Keratinocyte (primary cell): ENCODE measurements around the gene LHPP. TPM values are rescaled to one million over a fixed set of nuclear protein-coding genes. Genes with fewer than 3 reads are reported as not detected.

Source experiments
- DNase-seq: peaks from one replicate; pipeline ENCODE4 v3.0.0-alpha.2; 2011; ENCODE audit warnings: low read depth, missing footprints, low spot score
- FAIRE-seq: peaks from 2 replicates; lab custom pipeline; 2011; peaks lifted over from hg19 to GRCh38; lab: Jason Lieb, UNC
- H2AFZ ChIP-seq: 2 replicates; pipeline ENCODE4 v1.6.0; 2012; ENCODE audit warnings: low read length, control low read depth, inconsistent platforms; ENCODE audit not compliant: control insufficient read depth
- H3K27ac ChIP-seq: 2 replicates; pipeline ENCODE4 v1.5.1; 2011; ENCODE audit warnings: low read length; ENCODE audit not compliant: control insufficient read depth, insufficient read depth
- H3K27me3 ChIP-seq: 3 replicates; pipeline ENCODE4 v1.6.0; 2011; ENCODE audit warnings: low read length; ENCODE audit not compliant: control insufficient read depth, insufficient read depth; ENCODE audit errors: extremely low read depth
- H3K36me3 ChIP-seq, 2 experiments: 2 replicates in 1 of 2; 3 replicates in 1 of 2; pipeline ENCODE4 v1.5.1; 2011; ENCODE audit warnings: low read length in 2 of 2, mild to moderate bottlenecking in 1 of 2; ENCODE audit not compliant: control insufficient read depth in 2 of 2, insufficient read depth in 2 of 2; ENCODE audit errors: extremely low read depth in 1 of 2
- H3K4me1 ChIP-seq: 3 replicates; pipeline ENCODE4 v1.5.1; 2011; ENCODE audit warnings: low read length; ENCODE audit not compliant: control insufficient read depth, insufficient read depth; ENCODE audit errors: extremely low read depth
- H3K4me2 ChIP-seq: 3 replicates; pipeline ENCODE4 v1.6.0; 2011; ENCODE audit warnings: low read depth, low read length; ENCODE audit not compliant: control insufficient read depth, insufficient read depth; ENCODE audit errors: extremely low read depth
- H3K4me3 ChIP-seq, 3 experiments: fragments of 200-600 bp in 1 of 3; sonication (generic) in 1 of 3; 2 replicates in 2 of 3; 3 replicates in 1 of 3; pipeline ENCODE4 v1.5.1; 2011 to 2016; ENCODE audit warnings: low read length in 3 of 3, mild to moderate bottlenecking in 3 of 3, control low read depth in 2 of 3, inconsistent platforms in 1 of 3, low read depth in 1 of 3, mixed read lengths in 1 of 3, mixed run types in 1 of 3, moderate library complexity in 1 of 3; ENCODE audit not compliant: control insufficient read depth in 2 of 3, insufficient read depth in 2 of 3; ENCODE audit errors: extremely low read depth in 1 of 3
- H3K79me2 ChIP-seq: 2 replicates; pipeline ENCODE4 v1.6.0; 2012; ENCODE audit warnings: low read length; ENCODE audit not compliant: control insufficient read depth, insufficient read depth
- H3K9ac ChIP-seq: 3 replicates; pipeline ENCODE4 v1.6.0; 2011; ENCODE audit warnings: low read length; ENCODE audit not compliant: control insufficient read depth, insufficient read depth; ENCODE audit errors: extremely low read depth
- H3K9me1 ChIP-seq: 3 replicates; pipeline ENCODE4 v1.6.0; 2011; ENCODE audit warnings: low read length; ENCODE audit not compliant: control insufficient read depth, insufficient read depth; ENCODE audit errors: extremely low read depth
- H3K9me3 ChIP-seq: 2 replicates; pipeline ENCODE4 v1.5.1; 2012; ENCODE audit warnings: low read depth, low read length; ENCODE audit not compliant: control insufficient read depth
- H4K20me1 ChIP-seq: 3 replicates; pipeline ENCODE4 v1.6.0; 2011; ENCODE audit warnings: low read length; ENCODE audit not compliant: control insufficient read depth, insufficient read depth; ENCODE audit errors: extremely low read depth
- CTCF ChIP-seq, 3 experiments: IDR thresholded peaks in 1 of 3; conservative IDR thresholded peaks in 1 of 3; optimal IDR thresholded peaks in 1 of 3; 2 replicates in 2 of 3; 3 replicates in 1 of 3; pipeline versions ENCODE3 to v1.5.1; 2011; ENCODE audit warnings: low read length in 3 of 3, mild to moderate bottlenecking in 3 of 3, moderate library complexity in 2 of 3, control low read depth in 1 of 3, inconsistent platforms in 1 of 3; ENCODE audit not compliant: insufficient read depth in 2 of 3; ENCODE audit errors: extremely low read depth in 1 of 3
- EZH2 ChIP-seq: IDR thresholded peaks from one replicate; pipeline ENCODE4 v1.6.1; 2012; ENCODE audit warnings: inconsistent platforms, mild to moderate bottlenecking, low read length, moderate library complexity
- dilution Hi-C: fragments of 300-500 bp; cut with MboI; formaldehyde crosslinking; loops from one replicate; pipeline ENCODE4 v1.7.0; 2020; ENCODE audit warnings: low sequenced_read_pairs; ENCODE audit not compliant: extremely low pct_ligation_motif_present
- polyA plus RNA-seq, 5 experiments: library from polyadenylated mRNA; depleted of rRNA in 3 of 5; stranded (reverse) in 3 of 5; stranded (forward) in 1 of 5; unstranded in 1 of 5; fragments of >200 nt; gene quantifications; 1 replicate in 1 of 5; 2 replicates in 3 of 5; 3 replicates in 1 of 5; pipeline versions ENCODE4 v1.2.1 to v1.2.3, GENCODE V29; 2011 to 2012; ENCODE audit warnings: missing spikeins in 2 of 5, low read depth in 1 of 5, low replicate concordance in 1 of 5

Gene LHPP
- polyA plus RNA-seq, 1 donor (not counting 4 experiments of a cell fraction or from before 2014, with no cell fraction given) = 13.1 TPM

DNA sequence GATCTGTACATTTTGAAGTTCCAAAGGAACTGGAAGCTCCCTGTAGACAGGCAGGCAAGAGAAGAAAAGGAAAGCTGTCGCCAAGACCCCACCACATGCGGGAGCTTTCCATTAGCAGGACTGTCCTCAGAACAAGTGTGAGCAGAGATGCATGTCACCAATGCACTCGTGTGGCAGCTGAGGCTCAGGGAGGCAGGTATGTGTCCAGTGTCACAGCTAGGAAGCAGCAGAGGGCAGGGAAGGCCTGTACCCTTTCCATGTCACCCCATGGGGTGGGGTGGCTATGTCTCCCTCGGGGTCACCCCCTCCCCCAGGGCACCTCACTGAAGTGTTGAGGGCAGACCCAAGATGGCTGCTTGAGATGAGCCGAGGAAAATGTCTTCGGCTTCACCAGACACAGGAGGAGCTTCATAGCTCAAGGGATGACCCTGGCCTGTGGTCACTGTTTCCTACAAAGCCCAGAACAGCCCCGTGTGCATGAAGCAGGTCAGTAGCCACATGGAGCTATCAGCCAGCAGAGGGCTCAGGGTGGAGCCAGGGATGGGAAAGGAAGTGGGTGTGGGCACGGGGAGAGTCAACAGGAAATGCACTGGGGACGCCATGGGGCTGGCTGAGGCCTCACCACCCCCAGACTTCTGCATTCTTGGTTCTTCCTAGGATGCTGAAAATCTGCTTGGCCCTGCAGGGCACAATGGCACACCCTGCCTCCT, 186.0 kb downstream of the LHPP start:
- peak overlapping the region; percentile 38 for H3K9ac ChIP-seq
- dilution Hi-C loops = no loop called here
- H3K79me2 ChIP-seq = peaks cover 32% of the 10 kb centered on the region
- TF ChIP-seq EZH2 (no peak), CTCF (optimal IDR thresholded peaks at IDR 0.05 in 1 of 3, IDR thresholded peaks at IDR 0.05 in 1 of 3, conservative IDR thresholded peaks at IDR 0.05 in 1 of 3; ENCODE audit: extremely low read depth in 1 of 3, insufficient read depth in 2 of 3, low read length in 3 of 3) (peak in 1 of 3 experiments; percentile 49)
- peak overlapping the region; percentile 25 for H2AFZ ChIP-seq
- H4K20me1 ChIP-seq = no peaks in the 10 kb centered on the region
- DNase-seq = no peak
- peaks cover 1 to 7% of the 10 kb centered on the region in 2 experiments for H3K36me3 ChIP-seq
- FAIRE-seq = peak; percentile 84
- no peaks in the 10 kb centered on the region for H3K9me3 ChIP-seq
- H3K4me1 ChIP-seq = peaks cover 32% of the 10 kb centered on the region
- H3K4me2 ChIP-seq = peak overlapping the region; percentile 61
- peak overlapping the region; percentile 71 for H3K27ac ChIP-seq
- no peaks in the 10 kb centered on the region for H3K9me1 ChIP-seq
- no peak overlapping the region for H3K4me3 ChIP-seq
- H3K27me3 ChIP-seq = no peaks in the 10 kb centered on the region

DNA sequence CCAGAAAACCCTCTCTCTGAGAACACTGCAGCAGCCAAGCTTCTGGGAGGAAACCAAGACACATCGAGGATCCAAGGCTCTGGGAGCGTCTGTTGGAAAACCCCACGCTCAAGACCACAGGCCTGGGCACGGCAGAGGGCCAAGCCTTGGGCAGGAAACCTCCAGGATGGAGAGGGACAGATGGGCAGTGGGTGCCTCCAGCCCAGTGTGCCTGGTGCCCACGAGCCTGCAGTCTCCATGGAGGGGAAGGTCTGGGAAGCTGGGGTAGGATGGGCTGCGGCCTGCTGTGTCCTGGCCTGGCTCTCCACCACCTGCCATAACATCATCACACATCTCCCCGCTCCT, 186.5 kb downstream of the LHPP start:
- peaks cover 35% of the 10 kb centered on the region for H3K79me2 ChIP-seq

More for the DNA sequence above, 186.5 kb downstream of the LHPP start:
- H3K4me3 ChIP-seq = no peak overlapping the region
- DNase-seq (no peak), FAIRE-seq (no peak)
- H4K20me1 ChIP-seq = no peaks in the 10 kb centered on the region
- H3K9me3 ChIP-seq = no peaks in the 10 kb centered on the region
- peak overlapping the region; percentile 38 for H3K9ac ChIP-seq
- peaks cover 0 to 10% of the 10 kb centered on the region in 2 experiments for H3K36me3 ChIP-seq
- H2AFZ ChIP-seq = peak overlapping the region; percentile 25
- H3K4me2 ChIP-seq = peak overlapping the region; percentile 61
- no peak for TF ChIP-seq EZH2
- no peak for TF ChIP-seq CTCF (optimal IDR thresholded peaks at IDR 0.05 in 1 of 3, IDR thresholded peaks at IDR 0.05 in 1 of 3, conservative IDR thresholded peaks at IDR 0.05 in 1 of 3; ENCODE audit: extremely low read depth in 1 of 3, insufficient read depth in 2 of 3, low read length in 3 of 3)
- no peaks in the 10 kb centered on the region for H3K27me3 ChIP-seq
- H3K4me1 ChIP-seq = peaks cover 33% of the 10 kb centered on the region
- peak overlapping the region; percentile 71 for H3K27ac ChIP-seq
- H3K9me1 ChIP-seq = no peaks in the 10 kb centered on the region
- dilution Hi-C loops = no loop called here
